NCI-H2107 treated with DMSO at 0.1 percent for 48 hours (cell line): ENCODE measurements around the gene DPM1.

ENCODE experiments used
- DNase-seq: peaks from one replicate; lab custom pipeline; 2025; ENCODE audit not compliant: unreplicated experiment; lab: John Stamatoyannopoulos, UW

The DPM1 gene

DNA sequence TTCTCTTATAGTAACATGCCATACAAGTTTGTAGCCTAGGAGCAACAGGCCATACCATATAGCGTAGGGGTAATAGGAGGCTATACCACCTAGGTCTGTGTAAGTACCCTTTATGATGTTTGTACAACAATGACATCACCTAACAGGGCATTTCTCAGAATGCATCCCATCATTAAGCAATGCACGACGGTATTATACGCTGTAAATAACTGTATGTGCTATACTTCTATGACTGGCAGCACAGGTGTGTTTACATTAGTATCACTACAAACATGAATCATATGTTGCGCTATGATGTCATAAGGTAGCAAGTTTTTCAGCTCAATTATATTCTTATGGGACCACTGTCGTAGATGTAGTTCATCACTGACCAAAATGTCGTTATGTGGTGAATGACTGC, 58.1 kb downstream of the DPM1 start:
- no peak for DNase-seq

DNA sequence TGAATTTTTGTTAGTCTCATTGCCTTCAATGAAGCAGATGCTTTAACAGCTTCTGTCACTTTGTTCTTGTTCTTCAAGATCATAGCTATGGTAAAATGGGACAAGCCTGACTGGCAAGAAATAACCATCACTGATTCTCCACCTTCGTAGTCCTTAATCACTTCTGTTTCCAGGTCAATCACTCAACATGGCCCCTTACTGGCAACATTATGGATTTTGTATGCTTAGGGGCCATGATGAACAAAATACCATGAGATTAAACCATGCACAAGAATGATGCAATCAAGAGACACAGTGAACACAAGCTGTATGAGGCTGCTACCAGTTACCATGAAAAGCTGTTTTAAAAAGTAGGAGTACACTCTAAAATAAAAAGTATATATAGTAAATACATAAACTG, 59.9 kb downstream of the DPM1 start:
- no peak for DNase-seq

DNA sequence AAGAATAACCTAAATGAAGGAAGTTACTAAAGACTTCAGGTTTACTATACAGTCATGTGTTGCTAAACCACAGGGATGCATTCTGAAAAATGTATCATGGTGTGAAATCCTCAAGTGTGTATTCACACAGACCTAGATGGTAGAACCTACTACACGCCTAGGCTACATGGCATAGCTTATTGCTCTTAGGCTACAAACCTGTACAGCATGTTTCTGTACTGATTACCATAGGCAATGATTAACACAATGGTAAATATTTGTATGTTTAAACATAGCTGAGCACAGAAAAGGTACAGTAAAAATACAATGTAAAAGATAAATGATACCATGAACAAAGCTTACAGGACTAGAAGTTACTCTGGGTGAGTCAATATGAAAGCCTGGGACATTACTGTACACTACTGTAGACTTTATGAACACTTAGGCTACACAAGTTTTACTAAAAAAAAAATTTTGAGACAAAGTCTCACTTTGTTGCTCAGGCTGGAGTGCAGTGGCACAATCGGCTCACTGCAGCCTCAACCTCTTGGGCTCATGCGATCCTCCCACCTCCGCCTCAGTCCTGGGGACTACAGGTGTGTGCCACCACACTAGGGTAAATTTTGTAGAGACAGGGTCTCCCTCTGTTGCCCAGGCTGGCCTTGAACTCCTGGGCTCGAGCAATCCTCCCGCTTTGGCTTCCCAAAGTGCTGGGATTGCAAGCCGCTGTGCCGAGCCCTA, 63.1 kb downstream of the DPM1 start:
- DNase-seq = no peak

- no peak for DNase-seq
Observed at GRCh38 chr20:50893620-50894019, 64.7 kb downstream of the DPM1 start.

GRCh38 chr20:50892394-50892793, 65.9 kb downstream of the DPM1 start:
- DNase-seq = no peak

DNA sequence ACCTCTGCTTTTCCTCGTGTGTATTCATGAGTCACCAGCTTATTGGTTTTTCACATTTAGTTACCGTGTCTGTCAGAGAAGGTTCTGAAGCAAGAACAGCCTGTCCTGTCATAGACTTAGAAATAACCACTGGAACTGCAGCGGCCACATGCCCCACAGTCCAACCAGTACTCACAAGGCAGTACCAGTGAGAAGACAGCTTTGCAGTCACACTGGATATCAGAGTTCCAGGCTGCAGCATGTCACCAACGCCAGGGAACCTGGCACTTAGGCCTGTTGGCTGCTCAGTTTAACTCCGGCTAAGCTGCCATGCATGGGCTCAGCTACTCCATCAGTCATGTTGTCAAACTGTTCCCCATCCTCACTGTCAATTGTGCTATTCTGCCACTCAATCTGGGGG, 67.2 kb downstream of the DPM1 start:
- DNase-seq = no peak

DNA sequence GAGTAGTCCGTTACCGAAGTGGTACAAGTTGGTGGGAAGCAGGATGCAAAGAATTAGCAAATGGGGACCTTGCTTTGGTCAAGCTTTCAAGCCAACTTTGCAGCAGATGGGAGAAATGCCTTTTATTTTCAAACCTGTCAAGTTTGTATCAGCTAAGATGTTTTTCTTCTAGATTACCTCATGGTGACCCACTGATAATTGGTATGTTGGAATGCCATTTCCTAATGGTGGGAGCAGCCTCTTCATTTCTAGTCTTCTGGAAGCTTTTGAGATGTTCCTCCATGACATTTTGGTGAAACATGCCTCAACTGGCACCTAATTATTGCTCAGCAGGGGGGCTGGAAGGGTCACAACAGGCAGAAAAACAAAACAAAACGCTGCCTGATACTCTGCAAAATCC, 70.8 kb downstream of the DPM1 start:
- no peak for DNase-seq

GRCh38 chr20:50886184-50886790, 72.0 kb downstream of the DPM1 start:
- DNase-seq = no peak

DNA sequence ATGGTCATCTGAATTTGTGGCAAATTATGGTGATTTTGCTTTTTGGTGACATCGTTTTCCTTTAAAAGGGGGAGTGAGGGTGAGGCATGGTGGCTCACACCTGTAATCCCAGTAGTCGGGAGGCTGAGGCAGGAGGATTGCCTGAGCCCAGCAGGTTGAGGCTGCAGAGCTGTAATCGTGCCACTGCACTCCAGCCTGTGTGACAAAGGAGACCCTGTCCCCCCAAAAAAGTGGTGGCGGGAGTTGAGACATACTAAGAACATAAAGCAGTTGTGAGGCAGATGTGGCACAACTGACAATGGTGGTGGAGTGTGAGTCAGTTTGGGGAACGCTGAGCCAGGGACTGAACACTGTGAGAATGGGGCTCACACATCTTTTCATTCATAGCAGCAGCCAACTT, 72.6 kb downstream of the DPM1 start:
- DNase-seq = no peak

GRCh38 chr20:50885068-50885467, 73.3 kb downstream of the DPM1 start:
- DNase-seq = no peak
